ENCODE data around the gene EFCAB6.

Gene EFCAB6

GRCh38 chr22:43504068-43504467, 308.0 kb downstream of the EFCAB6 start:
- ChIA-PET CTCF (no interaction called here), POLR2A (no interaction called here)
- TF ChIP-seq CTCF (IDR thresholded peaks at IDR 0.05; ENCODE audit: insufficient read depth, low read length, missing control alignments): no peak
- H3K4me3 ChIP-seq (ENCODE audit: low read depth, low read length): no peak overlapping the region
- DNase-seq (ENCODE audit: low read depth, low spot score): no peak

- TF ChIP-seq CTCF (IDR thresholded peaks at IDR 0.05; ENCODE audit: insufficient read depth, low read length, missing control alignments): no peak
- no peak overlapping the region for H3K4me3 ChIP-seq (ENCODE audit: low read depth, low read length)
- no peak for DNase-seq (ENCODE audit: low read depth, low spot score)
- ChIA-PET CTCF (no interaction called here), POLR2A (no interaction called here)
Observed at GRCh38 chr22:43502306-43502874, 309.7 kb downstream of the EFCAB6 start.

- no peak for TF ChIP-seq CTCF (IDR thresholded peaks at IDR 0.05; ENCODE audit: insufficient read depth, low read length, missing control alignments)
- ChIA-PET CTCF (no interaction called here), POLR2A (no interaction called here)
- DNase-seq (ENCODE audit: low read depth, low spot score): no peak
- no peak overlapping the region for H3K4me3 ChIP-seq (ENCODE audit: low read depth, low read length)
Observed at GRCh38 chr22:43501878-43502277, 310.2 kb downstream of the EFCAB6 start.

GRCh38 chr22:43500792-43501785, 311.0 kb downstream of the EFCAB6 start:
- H3K4me3 ChIP-seq (ENCODE audit: low read depth, low read length): no peak overlapping the region
- ChIA-PET POLR2A (no interaction called here), CTCF (no interaction called here)
- TF ChIP-seq CTCF (IDR thresholded peaks at IDR 0.05; ENCODE audit: insufficient read depth, low read length, missing control alignments): no peak
- DNase-seq (ENCODE audit: low read depth, low spot score): no peak

GRCh38 chr22:43498856-43499253, 313.2 kb downstream of the EFCAB6 start:
- ChIA-PET CTCF (no interaction called here), POLR2A (no interaction called here)
- H3K4me3 ChIP-seq (ENCODE audit: low read depth, low read length): no peak overlapping the region
- no peak for TF ChIP-seq CTCF (IDR thresholded peaks at IDR 0.05; ENCODE audit: insufficient read depth, low read length, missing control alignments)
- DNase-seq (ENCODE audit: low read depth, low spot score): no peak

- ChIA-PET POLR2A (no interaction called here), CTCF (no interaction called here)
- no peak for DNase-seq (ENCODE audit: low read depth, low spot score)
- H3K4me3 ChIP-seq (ENCODE audit: low read depth, low read length): no peak overlapping the region
- TF ChIP-seq CTCF (IDR thresholded peaks at IDR 0.05; ENCODE audit: insufficient read depth, low read length, missing control alignments): no peak
Observed at GRCh38 chr22:43497956-43498855, 313.9 kb downstream of the EFCAB6 start.

All from AG04449 (cell line).